Pancreas (tissue), 10 donors: ENCODE data around the gene ANKS1B. TPM values are rescaled to one million over a fixed set of nuclear protein-coding genes. Genes with fewer than 3 reads are reported as not detected.

Experiments
- ATAC-seq, 4 donors: fragments of 200-7000 bp; cut with Tn5 transposase; one replicate each; pipeline versions ENCODE4 v1.8.0 to v1.9.1; 2020; ENCODE audit warnings: mild to moderate bottlenecking in 4 of 4, moderate library complexity in 4 of 4
- DNase-seq, 6 donors: peaks; one replicate each; pipeline ENCODE4 v3.0.0-alpha.2; 2020
- FAIRE-seq: peaks from 2 replicates; lab custom pipeline; 2012; peaks lifted over from hg19 to GRCh38; lab: Jason Lieb, UNC
- H3K27ac ChIP-seq, 4 donors: fragments of 200-600 bp; sonication (generic); 1 replicate in 3 of 4; 2 replicates in 1 of 4; pipeline versions ENCODE4 v1.5.0 to v1.8.0; 2020
- H3K27me3 ChIP-seq, 4 donors: fragments of 200-600 bp; one replicate each; pipeline ENCODE4 v1.8.0; 2021
- H3K36me3 ChIP-seq, 3 donors: fragments of 200-600 bp; sonication (generic) in 1 of 3; one replicate each; pipeline versions ENCODE4 v1.5.0 to v1.8.0; 2020 to 2021
- H3K4me1 ChIP-seq, 3 donors: fragments of 200-600 bp; one replicate each; pipeline ENCODE4 v1.8.0; 2021
- H3K4me3 ChIP-seq, 4 donors: fragments of 200-600 bp; sonication (generic) in 2 of 4; one replicate each; pipeline versions ENCODE4 v1.5.0 to v1.8.0; 2020 to 2021
- H3K9me3 ChIP-seq, 4 donors: fragments of 200-600 bp; one replicate each; pipeline ENCODE4 v1.8.0; 2021
- CTCF ChIP-seq, 4 donors: fragments of 200-600 bp; sonication (generic) in 3 of 4; IDR thresholded peaks; one replicate each; pipeline versions ENCODE4 v1.5.0 to v1.8.0; 2021; ENCODE audit warnings: antibody characterized with exemption in 4 of 4
- WGBS, 2 donors: extraction: QIAGEN DNeasy Blood & Tissue Kit; methylation state at CpG; one replicate each; pipeline ENCODE4 v1.1.7; 2013; 5-methylcytosine and 5-hydroxymethylcytosine counted together
- intact Hi-C, 3 donors: fragments of 100-400 bp; cut with DNase I; formaldehyde crosslinking; loops; one replicate each; pipeline versions ENCODE4 v1.11.1 to v1.14.2; 2022
- polyA plus RNA-seq, 2 donors: library from polyadenylated mRNA; stranded (reverse); fragments of 200-250 nt; gene quantifications; one replicate each; pipeline ENCODE4 v1.2.3, GENCODE V29; 2013
- total RNA-seq, 6 donors: library from RNA; stranded (reverse); fragmentation: NEBNext Ultra II Directional in 4 of 6; extraction: Animal tissue kit (Norgen Biotek cat#: 25700) in 4 of 6; gene quantifications; one replicate each; pipeline versions ENCODE4 v1.2.1 to v1.2.4, GENCODE V29; 2021 to 2023
- donor health status: healthy with polysubstance abuse.
- donor health status: DM: no; HTN: no; CAD: no; lungs with moderate emphysema.
- donor health status: DM: no; HTN: no; CAD: no.
- donor health status: control.
- donor health status: control.
- donor health status: Bipolar disorder and iron deficiency.
- donor health status: DM: yes; HTN: yes; CAD: no.
- donor health status: DM: no; HTN: no; CAD: no.
- donor health status: DM: no; HTN: no; CAD: no.
- donor health status: DM: yes; HTN: yes; CAD: no.

ANKS1B gene
- total and polyA plus RNA-seq, 8 donors: 0.49 to 3.2 (median 1.9) TPM

GRCh38 chr12:98799822-98800221 is 1184.9 kb downstream of the ANKS1B start:
- 84 to 85% methylated on average over 3 of the region's 3 CpGs for WGBS, 2 donors
- Histone ChIP-seq H3K9me3 (no peaks in the 10 kb centered on the region), H3K4me3 (no peak overlapping the region), H3K27me3 (no peaks in the 10 kb centered on the region), H3K27ac (no peak overlapping the region), H3K36me3 (no peaks in the 10 kb centered on the region), H3K4me1 (no peaks in the 10 kb centered on the region)
- no peak for FAIRE-seq
- no peak for ATAC-seq
- DNase-seq: no peak
- TF ChIP-seq CTCF (IDR thresholded peaks at IDR 0.05): no peak
- intact Hi-C loops: no loop called here

GRCh38 chr12:98799146-98799810 is 1185.5 kb downstream of the ANKS1B start:
- intact Hi-C loops: no loop called here
- no peaks in the 10 kb centered on the region for H3K36me3 ChIP-seq
- no peak for TF ChIP-seq CTCF (IDR thresholded peaks at IDR 0.05)
- FAIRE-seq: no peak
- H3K9me3 ChIP-seq: no peaks in the 10 kb centered on the region
- H3K27me3 ChIP-seq: no peaks in the 10 kb centered on the region
- H3K4me1 ChIP-seq: no peaks in the 10 kb centered on the region
- no peak overlapping the region for H3K27ac ChIP-seq
- no peak overlapping the region for H3K4me3 ChIP-seq
- no peak for DNase-seq
- WGBS, 2 donors: 49% methylated on average over 3 of the region's 3 CpGs
- no peak for ATAC-seq

GRCh38 chr12:98797200-98797599 is 1187.5 kb downstream of the ANKS1B start:
- Histone ChIP-seq H3K4me3 (no peak overlapping the region), H3K9me3 (no peaks in the 10 kb centered on the region), H3K27ac (no peak overlapping the region), H3K4me1 (no peaks in the 10 kb centered on the region), H3K36me3 (no peaks in the 10 kb centered on the region), H3K27me3 (no peaks in the 10 kb centered on the region)
- 64 to 66% methylated on average over 4 of the region's 4 CpGs for WGBS, 2 donors
- intact Hi-C loops: no loop called here
- FAIRE-seq (no peak), DNase-seq (no peak), ATAC-seq (no peak)
- no peak for TF ChIP-seq CTCF (IDR thresholded peaks at IDR 0.05)

GRCh38 chr12:98796745-98797144 is 1188.0 kb downstream of the ANKS1B start:
- intact Hi-C loops: no loop called here
- DNase-seq: no peak
- ATAC-seq: no peak
- H3K27ac ChIP-seq: no peak overlapping the region
- no peaks in the 10 kb centered on the region for H3K4me1 ChIP-seq
- FAIRE-seq: no peak
- 94 to 96% methylated on average over 1 of the region's 1 CpG for WGBS, 2 donors
- H3K36me3 ChIP-seq: no peaks in the 10 kb centered on the region
- no peaks in the 10 kb centered on the region for H3K27me3 ChIP-seq
- H3K4me3 ChIP-seq: no peak overlapping the region
- TF ChIP-seq CTCF (IDR thresholded peaks at IDR 0.05): no peak
- no peaks in the 10 kb centered on the region for H3K9me3 ChIP-seq

- intact Hi-C loops: no loop called here
- Histone ChIP-seq H3K9me3 (no peaks in the 10 kb centered on the region), H3K4me1 (no peaks in the 10 kb centered on the region), H3K27ac (no peak overlapping the region), H3K36me3 (no peaks in the 10 kb centered on the region), H3K27me3 (no peaks in the 10 kb centered on the region), H3K4me3 (no peak overlapping the region)
- DNase-seq (no peak), ATAC-seq (no peak), FAIRE-seq (no peak)
- TF ChIP-seq CTCF (IDR thresholded peaks at IDR 0.05): no peak
- 64 to 68% methylated on average over 2 of the region's 2 CpGs for WGBS, 2 donors
Measured at GRCh38 chr12:98793121-98793520, 1191.6 kb downstream of the ANKS1B start.
